ENCODE measurements around the gene GNPDA1.

GNPDA1 gene

GRCh38 chr5:142006363-142007236 lies 6.2 kb downstream of the GNPDA1 start:
- Histone ChIP-seq H3K4me1 (ENCODE audit: low read depth, poor library complexity, severe bottlenecking) (peaks cover 58% of the 10 kb centered on the region), H4K20me1 (ENCODE audit: insufficient read depth) (no peaks in the 10 kb centered on the region), H2AFZ (ENCODE audit: low read depth) (no peak overlapping the region), H3K27ac (peak overlapping the region; percentile 32; the same call in 1 of the 2 replicates), H3K4me3 (IDR thresholded peaks at IDR 0.05; ENCODE audit: insufficient read depth, low read depth, low read length) (no peak overlapping the region), H3K79me2 (ENCODE audit: insufficient read depth, low read depth) (no peaks in the 10 kb centered on the region; the same call in 1 of the 2 replicates), H3K4me2 (peak overlapping the region; percentile 39; the same call in 1 of the 2 replicates), H3K9ac (no peak overlapping the region), H3K36me3 (ENCODE audit: insufficient read depth) (no peaks in the 10 kb centered on the region), H3K27me3 (ENCODE audit: insufficient read depth, low read depth) (no peaks in the 10 kb centered on the region)
- no peak for TF ChIP-seq CTCF (conservative IDR thresholded peaks at IDR 0.05; ENCODE audit: low read depth, low read length)

DNA sequence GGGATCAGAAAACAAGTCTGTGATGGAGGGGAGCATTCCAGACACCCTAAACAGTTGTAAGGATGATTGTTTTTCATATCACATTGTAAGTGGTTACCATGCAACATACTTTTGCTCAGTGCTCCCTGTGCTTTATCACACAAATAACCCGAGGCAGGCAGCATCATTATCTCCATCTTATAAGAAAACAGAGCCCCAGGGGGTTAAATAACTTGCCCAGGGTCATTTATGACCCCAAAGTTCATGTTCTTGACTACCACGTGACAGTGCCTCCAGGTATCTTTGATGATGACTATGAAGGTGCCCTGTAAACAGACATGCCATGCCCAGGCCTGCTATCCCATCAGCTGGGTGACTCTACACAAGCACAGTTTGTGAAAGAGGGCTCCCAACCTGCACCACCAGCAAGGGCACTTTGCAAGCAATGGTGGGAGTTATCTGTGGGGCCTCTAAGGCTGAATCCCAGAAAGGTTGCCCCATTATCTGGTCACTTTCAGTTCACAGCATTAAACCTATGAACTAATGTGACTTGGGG lies 9.5 kb downstream of the GNPDA1 start:
- TF ChIP-seq CTCF (conservative IDR thresholded peaks at IDR 0.05; ENCODE audit: low read depth, low read length), result no peak
- Histone ChIP-seq H2AFZ (ENCODE audit: low read depth) (no peak overlapping the region), H3K9ac (no peak overlapping the region), H3K36me3 (ENCODE audit: insufficient read depth) (no peaks in the 10 kb centered on the region), H3K27ac (no peak overlapping the region), H3K79me2 (ENCODE audit: insufficient read depth, low read depth) (no peaks in the 10 kb centered on the region), H3K4me3 (IDR thresholded peaks at IDR 0.05; ENCODE audit: insufficient read depth, low read depth, low read length) (no peak overlapping the region), H3K4me1 (ENCODE audit: low read depth, poor library complexity, severe bottlenecking) (peaks cover 25% of the 10 kb centered on the region), H3K4me2 (no peak overlapping the region), H4K20me1 (ENCODE audit: insufficient read depth) (no peaks in the 10 kb centered on the region), H3K27me3 (ENCODE audit: insufficient read depth, low read depth) (no peaks in the 10 kb centered on the region)

DNA sequence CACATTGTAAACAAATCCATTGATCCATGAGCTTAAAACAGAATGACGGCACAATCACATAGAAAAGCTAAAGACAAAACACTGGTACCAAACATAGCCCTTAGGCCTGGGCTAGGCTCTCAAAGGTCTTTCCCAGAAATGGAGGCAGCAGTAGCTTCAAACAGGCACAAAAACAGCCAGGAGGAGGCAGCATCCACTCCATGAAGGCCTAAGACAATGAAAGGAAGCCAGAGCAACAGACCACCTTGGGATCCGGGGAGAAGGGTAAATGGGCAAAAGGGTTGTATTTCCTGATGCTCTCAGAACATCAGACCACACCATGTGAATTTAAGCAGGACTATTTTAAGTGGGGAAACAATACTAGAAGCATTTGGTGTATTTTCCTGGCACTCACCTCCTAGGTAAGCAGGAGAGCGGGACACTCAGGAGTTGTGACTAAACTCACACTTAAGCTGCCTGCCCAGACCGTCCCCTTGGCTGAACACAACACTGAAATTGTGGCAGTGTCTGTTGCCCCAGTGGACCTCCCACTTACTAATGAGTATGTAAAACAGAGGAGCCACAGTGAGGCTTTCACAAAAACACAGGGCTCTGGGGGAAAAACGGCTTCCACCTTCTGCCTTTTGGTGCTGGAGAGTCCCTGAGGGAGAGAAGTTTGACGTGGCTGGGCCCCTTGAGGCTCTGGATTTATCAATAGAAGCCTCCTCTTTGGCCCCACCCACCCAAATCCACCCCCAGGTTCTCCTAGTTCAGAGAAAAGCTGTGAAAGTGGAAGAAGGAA lies 11.9 kb downstream of the GNPDA1 start:
- no peak; the same call in none of the 2 replicates for TF ChIP-seq CTCF (conservative IDR thresholded peaks at IDR 0.05; ENCODE audit: low read depth, low read length)
- Histone ChIP-seq H4K20me1 (ENCODE audit: insufficient read depth) (no peaks in the 10 kb centered on the region), H3K4me1 (ENCODE audit: low read depth, poor library complexity, severe bottlenecking) (peaks cover under 1% of the 10 kb centered on the region), H2AFZ (ENCODE audit: low read depth) (no peak overlapping the region), H3K27me3 (ENCODE audit: insufficient read depth, low read depth) (no peaks in the 10 kb centered on the region), H3K36me3 (ENCODE audit: insufficient read depth) (no peaks in the 10 kb centered on the region), H3K27ac (no peak overlapping the region), H3K4me3 (IDR thresholded peaks at IDR 0.05; ENCODE audit: insufficient read depth, low read depth, low read length) (no peak overlapping the region), H3K4me2 (no peak overlapping the region), H3K79me2 (ENCODE audit: insufficient read depth, low read depth) (no peaks in the 10 kb centered on the region), H3K9ac (no peak overlapping the region)

DNA sequence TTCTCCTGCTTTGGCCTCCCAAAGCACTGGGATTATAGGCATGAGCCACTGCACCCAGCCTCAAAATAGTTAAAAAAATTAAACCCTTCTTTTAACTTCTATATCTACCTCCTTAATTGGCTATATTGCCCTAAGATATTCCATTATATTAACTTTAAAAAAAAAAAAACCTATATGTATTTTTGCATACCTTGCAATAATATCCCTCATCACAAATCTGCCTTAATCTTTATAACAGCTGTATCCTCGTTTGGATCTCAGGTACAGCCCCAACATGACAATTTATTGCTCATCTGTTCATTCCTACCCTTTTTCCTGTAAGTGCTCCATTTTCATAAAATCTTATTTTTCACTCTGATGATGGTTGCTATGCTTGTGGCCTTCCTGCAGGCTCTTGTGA lies 12.7 kb downstream of the GNPDA1 start:
- no peaks in the 10 kb centered on the region for H3K4me1 ChIP-seq (ENCODE audit: low read depth, poor library complexity, severe bottlenecking)
- TF ChIP-seq CTCF (conservative IDR thresholded peaks at IDR 0.05; ENCODE audit: low read depth, low read length), result no peak
- no peak overlapping the region for H3K9ac ChIP-seq
- no peaks in the 10 kb centered on the region for H3K79me2 ChIP-seq (ENCODE audit: insufficient read depth, low read depth)
- H3K4me2 ChIP-seq, result no peak overlapping the region
- no peaks in the 10 kb centered on the region for H3K27me3 ChIP-seq (ENCODE audit: insufficient read depth, low read depth)
- no peak overlapping the region for H3K27ac ChIP-seq
- no peak overlapping the region for H2AFZ ChIP-seq (ENCODE audit: low read depth)
- H3K4me3 ChIP-seq (IDR thresholded peaks at IDR 0.05; ENCODE audit: insufficient read depth, low read depth, low read length), result no peak overlapping the region
- no peaks in the 10 kb centered on the region for H3K36me3 ChIP-seq (ENCODE audit: insufficient read depth)
- H4K20me1 ChIP-seq (ENCODE audit: insufficient read depth), result no peaks in the 10 kb centered on the region
